Umbilical cord (tissue), 2 donors: Measurements from ENCODE around the gene MRPS17. TPM values are rescaled to one million over a fixed set of nuclear protein-coding genes. Genes with fewer than 3 reads are reported as not detected.
A peak's percentile ranks its signal among the peaks of the same experiment; 100 is the strongest.
"Not testable (repeated sequence)": the region's sequence is repeated elsewhere in the genome, so short reads cannot be mapped to it uniquely, and the experiment has no call there.

Source experiments
- DNase-seq: peaks from one replicate; pipeline ENCODE4 v3.0.0-alpha.2; 2015; ENCODE audit warnings: low spot score
- total RNA-seq: library from RNA; depleted of rRNA; stranded (reverse); fragments of >200 nt; gene quantifications from one replicate; pipeline ENCODE4 v1.2.3, GENCODE V29; 2014; ENCODE audit warnings: low replicate concordance; ENCODE audit not compliant: insufficient read depth

Gene MRPS17
- total RNA-seq: 22.1 TPM

DNA sequence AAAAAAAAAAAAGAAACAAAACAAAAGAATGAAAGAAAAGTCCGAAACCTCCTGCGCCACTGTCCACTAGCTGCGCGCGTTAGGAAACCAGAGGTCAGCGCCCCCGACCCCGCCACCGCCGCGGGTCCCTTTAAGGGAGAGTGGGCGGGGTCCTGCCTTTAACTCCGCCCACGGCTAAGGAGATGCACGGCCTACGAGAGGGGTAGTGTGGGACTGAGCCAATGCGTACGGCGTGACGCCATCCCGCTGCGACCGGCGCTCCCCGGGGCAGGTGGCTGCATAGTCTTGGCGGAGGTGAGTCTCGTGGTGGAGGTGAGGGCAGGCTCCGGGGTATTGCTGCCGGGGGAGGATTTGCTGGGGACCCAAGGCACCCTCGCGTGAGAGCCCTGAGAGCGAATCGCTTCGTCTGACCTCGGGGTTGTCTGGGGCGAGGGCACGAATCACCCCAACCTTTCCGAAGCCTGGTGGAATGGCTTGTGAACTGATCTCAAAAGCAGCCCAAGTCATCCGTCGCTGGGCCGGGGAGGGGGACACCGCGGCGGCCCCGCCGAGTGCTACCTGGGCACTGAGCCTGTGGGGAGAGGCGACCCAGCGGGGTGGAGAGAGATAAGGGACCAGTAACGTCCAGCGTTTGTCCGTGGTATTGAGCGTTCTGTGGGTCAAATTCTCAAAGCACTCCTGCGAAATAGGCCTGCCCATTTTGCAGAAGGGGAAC is at the start of gene MRPS17:
MRPS17 (plus strand) TSS at position 241 of the 715 bp plus-strand sequence. CDS start 1,319 bp downstream, outside the sequence.
- DNase-seq: peak; percentile 90

DNA sequence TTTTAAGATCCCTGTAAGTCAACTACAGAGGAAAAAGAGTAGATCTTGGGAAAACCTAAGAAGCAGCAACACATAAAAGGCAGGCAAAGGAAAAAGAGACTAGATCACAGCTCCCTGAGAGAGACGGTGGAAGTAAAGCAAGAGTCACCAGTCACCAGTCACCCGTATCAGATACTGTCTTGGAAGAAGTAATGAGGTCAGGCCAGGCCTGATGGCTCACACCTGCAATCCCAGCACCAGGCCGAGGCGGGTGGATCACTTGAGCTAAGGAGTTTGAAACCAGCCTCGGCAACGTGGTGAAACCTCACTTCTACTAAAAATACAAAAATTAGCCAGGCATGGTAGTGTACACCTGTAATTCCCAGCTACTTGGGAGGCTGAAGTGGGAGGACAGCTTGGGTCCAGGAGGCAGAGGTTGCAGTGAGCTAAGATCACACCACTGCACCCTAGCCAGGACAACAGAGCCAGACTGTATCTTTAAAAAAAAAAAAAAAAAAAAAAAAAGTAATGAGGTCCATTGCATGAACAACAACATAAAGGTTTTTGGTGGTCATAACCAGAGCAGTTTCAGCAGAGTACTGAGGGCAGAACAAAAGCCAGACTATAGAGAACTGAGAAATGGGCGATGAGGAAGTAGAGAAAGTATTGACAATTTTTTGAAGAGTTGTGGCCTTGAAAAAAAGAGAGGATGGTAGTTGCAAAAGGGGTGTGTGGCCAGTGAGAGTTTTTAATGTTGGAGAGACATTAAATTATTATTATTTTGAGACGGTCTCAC is 47.5 kb upstream of the MRPS17 start:
- DNase-seq: no peak

DNA sequence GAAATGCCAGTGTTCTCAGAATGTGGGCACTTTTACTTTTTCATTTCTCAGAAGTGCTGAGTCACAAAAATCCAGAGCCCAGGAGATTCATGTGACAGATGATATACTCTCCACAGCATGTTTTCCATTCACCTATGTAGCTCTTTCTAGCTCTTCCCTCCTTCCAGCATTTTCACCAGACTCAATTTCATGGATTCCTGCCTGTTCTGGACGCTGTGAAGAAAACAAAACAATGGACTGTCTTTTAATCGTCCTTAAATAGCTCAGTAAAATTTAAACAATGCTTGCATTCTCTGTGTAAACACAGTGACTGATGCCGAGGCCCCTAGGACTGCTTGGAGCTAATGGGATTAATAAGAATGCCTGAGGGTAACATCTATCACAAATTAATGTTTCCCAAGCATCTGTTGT is 38.9 kb upstream of the MRPS17 start:
- DNase-seq: no peak

- no peak for DNase-seq
Measured at GRCh38 chr7:55917771-55918170, 33.9 kb upstream of the MRPS17 start.

GRCh38 chr7:55928006-55928767 is 23.5 kb upstream of the MRPS17 start:
- no peak for DNase-seq

GRCh38 chr7:55931421-55932151 is 20.1 kb upstream of the MRPS17 start:
- DNase-seq: no peak

GRCh38 chr7:55939514-55940123 is 12.1 kb upstream of the MRPS17 start:
- DNase-seq: no peak

DNA sequence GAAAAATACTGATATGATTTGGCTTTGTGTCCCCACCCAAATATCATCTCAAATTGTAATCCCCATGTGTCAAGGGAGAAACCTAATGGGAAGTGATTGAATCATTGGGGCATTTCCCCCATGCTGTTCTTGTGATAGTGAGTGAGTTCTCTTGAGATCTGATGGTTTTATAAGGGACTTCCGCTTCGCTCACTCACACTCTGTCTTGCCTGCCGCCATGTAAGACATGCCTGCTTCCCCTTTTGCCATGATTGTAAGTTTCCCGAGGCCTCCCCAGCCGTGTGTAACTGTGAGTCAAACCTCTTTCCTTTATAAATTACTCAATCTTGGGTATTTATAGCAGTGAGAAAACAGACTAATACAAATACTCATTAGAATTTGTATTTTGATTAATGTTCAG is 5.1 kb upstream of the MRPS17 start:
- no peak for DNase-seq

DNA sequence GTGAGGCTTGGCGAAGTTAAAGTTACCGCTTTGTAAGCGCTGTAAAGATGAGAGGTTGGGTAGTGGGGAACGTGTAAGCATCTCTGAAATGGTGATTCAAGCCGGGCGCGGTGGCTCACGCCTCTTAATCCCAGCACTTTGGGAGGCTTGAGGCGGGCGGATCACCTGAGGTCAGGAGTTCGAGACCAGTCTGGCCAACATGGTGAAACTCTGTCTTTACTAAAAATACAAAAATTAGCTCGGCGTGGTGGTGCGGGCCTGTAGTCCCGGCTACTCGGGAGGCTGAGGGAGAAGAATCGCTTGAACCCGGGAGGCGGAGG is 635 bp downstream of the MRPS17 start:
- DNase-seq: not testable (repeated sequence)

DNA sequence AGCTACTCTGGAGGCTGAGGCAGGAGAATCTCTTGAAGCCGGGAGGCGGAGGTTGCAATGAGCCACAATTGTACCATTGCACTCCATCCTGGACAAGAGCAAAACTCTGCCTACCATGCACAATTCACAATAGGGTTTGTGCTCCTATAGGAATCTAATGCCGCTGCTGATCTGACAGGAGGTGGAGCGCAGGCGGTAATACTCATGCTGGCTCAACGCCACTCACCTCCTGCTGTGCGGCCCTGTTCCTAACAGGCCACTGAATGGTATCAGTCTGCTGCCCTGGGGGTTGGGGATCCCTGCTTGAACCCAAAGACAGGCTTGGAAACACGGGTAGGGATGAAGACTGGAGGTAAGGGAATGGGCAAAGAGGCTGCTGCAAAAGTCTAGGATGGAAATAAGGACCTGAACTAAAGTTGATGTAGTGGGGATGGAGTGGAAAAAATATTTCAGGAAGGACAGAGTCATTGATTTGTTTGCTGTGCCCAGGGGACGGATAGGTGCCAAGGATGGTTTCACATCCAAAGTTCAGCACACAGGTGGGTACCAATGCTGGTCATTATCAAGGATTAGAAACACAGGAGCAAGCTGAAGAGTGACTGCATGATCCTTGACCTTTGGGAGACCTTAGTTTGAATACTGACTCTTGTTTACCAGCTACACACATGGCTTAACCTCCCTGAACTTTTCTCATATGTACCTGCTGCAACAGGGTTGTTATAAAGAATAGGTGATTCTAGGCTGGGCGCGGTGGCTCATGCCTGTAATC is 2.2 kb downstream of the MRPS17 start:
- no peak for DNase-seq

GRCh38 chr7:55957190-55957589 is 5.5 kb downstream of the MRPS17 start:
- DNase-seq: no peak

DNA sequence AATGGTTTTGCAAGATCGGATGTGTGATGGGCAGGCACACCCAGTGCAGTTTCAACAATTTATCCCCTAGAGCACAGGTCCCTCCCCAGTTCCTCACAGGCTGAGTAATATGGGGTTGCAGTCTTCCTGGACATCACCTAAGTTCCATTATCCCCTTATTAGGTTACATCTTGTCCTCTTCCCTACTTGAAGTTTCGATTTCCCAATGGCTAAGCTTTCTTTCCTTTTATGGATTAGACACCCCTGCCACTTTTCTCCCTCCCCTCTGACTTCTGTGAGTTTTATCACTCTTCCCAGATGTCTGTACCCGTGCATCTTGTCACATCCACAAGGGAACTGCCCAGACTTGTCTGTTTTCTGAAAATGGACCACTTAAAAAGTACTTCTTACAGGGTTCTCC is 10.3 kb downstream of the MRPS17 start:
- DNase-seq: no peak

GRCh38 chr7:55963584-55964168 is 12.0 kb downstream of the MRPS17 start:
- DNase-seq: no peak

DNA sequence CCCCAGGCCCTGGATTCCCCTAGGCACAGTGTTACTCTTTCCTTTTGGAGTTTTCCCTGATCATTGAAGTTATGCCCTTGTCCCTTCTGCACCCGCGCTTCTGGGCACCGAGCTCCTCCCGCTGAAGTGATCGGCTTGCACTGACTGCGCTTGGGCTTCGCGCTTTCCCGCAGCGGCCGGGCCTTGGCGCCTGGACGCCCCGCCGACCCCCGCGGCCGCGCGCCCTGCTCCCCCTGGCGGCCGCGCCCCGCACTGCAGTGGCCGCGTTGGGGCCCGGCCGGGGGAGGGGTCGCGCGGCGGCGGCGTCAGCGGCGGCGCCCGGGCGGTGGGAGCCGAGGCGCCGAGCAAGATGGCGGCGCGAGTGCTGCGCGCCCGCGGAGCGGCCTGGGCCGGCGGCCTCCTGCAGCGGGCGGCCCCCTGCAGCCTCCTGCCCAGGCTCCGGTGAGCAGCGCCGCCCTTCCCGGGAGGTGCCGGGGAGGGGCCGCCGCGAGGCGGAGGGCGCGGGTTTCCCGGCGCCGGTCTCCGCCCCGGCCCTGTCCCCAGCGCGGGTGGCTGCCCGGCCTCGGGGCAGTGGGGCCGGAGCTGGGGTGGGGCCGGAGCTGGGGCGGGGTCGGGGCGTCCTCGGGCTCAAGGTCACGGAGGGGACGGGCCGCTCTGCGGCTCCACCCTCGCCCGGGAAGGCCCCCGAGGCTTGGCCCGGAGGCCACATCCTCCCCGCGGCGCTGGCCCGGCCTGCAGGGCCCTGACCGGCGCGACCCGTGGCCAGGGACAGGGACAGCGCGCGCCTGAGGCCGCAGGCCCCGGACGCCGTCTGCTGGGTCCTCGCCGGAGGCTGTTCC is 12.8 kb downstream of the MRPS17 start, which contains the start of gene NIPSNAP2:
NIPSNAP2 (plus strand) TSS at position 325 of the 839 bp plus-strand sequence; CDS start at position 350, 25 bp downstream.
- DNase-seq: peak; percentile 69

DNA sequence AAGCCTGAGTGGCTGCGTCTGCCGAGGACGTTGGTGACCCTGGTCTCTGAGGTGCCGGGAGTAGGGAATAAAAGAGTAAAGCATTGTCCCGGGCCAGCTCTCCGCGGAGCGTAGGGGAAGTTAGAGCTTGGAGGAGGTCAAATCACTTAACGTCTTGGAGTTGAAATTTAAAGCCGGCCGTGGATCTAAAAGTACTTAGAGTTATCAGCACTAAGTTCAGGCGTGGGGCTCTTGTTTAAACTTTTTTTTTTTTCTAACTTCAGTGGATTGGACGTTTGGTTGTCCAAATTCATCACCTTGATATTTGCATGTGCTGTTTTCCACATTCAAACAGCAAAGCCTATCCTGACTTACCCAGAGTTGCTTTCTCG is 13.4 kb downstream of the MRPS17 start:
- DNase-seq: no peak

DNA sequence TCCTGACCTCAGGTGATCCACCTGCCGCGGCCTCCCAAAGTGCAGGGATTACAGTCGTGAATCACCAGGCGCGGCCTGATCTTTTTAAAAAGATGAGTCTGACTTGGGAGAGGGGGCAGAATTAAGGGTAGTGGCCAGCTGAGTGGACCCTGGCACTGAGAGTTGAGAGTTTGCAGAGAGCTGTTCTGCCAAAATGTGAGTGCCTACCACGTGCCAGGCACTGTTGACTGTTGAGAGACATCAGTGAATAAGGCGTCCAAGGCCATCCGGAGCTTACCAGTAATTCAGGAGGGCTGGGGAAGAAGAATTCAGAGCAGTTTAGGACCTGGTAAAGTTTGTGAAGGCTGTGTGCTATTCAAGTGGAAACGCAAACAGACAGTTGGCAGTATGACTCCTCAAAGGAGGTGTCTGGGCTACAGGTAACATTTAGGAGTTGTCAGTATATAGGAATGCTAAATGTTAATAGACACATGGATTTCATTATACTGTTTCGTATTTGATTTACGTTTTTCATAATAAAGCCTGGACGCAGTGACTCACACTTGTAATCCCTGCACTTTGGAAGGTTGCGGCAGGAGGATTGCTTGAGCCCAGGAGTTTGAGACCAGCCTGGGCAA is 14.2 kb downstream of the MRPS17 start:
- DNase-seq: peak; percentile 37

GRCh38 chr7:55966851-55967250 is 15.2 kb downstream of the MRPS17 start:
- no peak for DNase-seq

- DNase-seq: no peak
Measured at GRCh38 chr7:55969391-55969790, 17.7 kb downstream of the MRPS17 start.

GRCh38 chr7:55970561-55970960 is 18.9 kb downstream of the MRPS17 start:
- DNase-seq: no peak
